Measurements from ENCODE around the gene MED14.
A peak's percentile ranks its signal among the peaks of the same experiment; 100 is the strongest.

MED14 gene

DNA sequence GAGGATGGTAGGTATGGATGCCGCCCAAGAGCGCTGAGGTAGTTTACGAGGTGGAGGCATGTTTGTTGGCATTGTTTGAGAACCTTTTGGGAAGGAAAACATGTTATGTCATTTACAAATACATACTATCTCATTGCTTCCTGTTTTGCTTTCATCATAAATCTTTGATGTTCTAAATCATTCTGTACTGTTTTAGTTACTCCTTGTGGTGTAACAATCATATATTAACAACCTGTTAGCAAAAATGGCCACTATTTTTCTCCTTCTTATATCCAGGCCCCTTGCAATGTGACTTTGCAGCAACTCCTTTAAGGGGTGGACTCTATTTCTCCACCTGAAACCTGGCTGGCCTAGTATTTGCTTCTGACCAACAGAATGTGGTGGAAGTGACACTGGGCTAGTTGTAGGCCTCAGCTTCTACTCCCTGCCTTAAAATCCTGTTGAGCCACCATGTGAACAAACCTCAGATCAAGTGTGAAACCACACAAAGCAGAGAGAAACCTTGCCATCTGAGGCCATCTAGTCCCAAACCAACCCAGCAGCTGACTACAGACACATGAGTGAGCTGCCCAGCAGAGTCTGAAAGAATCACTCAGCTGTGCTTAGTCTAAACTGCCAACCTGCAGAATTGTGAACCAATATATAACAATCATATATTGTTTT is 72.1 kb downstream of the MED14 start:
- DNase-seq, result no peak

DNA sequence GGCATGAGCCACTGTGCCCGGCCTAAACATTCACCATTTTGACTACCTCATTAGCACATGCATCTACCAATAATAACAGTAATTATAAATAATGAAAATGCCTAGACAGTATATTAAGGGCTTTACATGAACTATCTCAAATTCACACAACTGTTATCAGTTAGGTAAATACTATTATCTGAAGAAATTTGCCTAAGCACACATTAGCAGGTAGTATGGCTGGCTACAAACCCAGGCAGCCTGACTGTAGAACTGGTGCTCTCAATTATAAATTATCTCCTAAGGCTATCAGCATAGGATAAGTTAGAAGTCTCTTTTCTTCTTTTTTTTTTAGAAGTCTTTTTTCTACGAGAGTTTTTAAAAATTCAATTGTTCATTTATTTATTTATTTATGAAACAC is 73.9 kb downstream of the MED14 start:
- no peak for DNase-seq

DNA sequence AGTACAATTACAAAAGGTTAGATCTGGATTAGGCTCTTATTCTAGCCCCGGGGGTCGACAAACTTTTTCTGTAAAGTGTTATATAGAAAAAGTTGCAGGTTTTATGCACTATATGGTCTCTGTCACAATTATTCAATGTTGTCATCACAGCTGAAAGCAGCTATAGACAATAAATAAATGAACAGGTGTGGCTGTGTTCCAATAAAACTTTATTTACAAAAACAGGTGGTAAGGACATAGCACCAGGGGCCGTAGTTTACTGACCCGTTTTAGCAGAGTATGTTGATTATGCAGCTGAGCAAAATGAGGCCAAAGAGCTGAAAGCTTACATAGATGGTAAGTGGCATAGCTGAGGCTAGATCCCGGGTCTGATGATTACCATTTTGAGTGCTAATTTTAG is 75.0 kb downstream of the MED14 start:
- no peak for DNase-seq

DNA sequence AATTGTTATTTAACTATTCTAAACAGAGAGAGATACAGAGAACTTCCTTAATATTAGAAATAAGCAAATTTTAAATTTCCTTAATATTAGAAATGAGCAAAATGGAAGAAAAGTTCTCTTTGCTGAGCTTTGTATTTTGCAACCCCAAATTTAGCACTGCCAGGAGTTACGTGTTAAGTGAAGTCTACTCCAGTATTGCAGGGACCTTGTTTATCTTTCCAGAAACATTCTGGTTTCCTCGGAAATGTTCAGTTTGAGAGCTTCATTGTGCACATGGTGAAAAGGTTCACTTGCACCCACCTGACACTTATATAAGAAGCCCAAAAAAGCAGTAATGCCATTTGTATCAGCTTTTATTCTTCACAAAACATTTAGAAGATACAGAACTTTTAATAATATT is 81.8 kb downstream of the MED14 start:
- no peak for DNase-seq

DNA sequence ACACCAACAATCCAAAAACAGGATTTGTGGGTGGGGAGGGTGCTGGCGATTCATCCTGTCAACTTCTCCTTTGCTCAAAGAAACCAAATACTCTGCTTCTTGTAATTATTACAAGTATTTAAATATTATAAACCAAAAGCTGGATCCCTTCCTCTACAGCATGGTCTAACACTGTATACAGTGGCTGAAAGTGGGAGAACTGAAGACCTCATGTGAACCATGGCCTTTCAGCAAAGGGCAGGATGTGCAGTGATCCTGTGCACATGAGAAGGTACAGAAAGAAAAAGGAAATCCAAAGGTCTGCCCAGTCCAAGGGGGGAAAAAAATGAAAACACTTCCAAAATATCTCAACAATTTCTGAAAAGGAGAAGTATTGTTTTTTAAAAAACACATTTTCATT is 82.7 kb downstream of the MED14 start:
- DNase-seq, result no peak

DNA sequence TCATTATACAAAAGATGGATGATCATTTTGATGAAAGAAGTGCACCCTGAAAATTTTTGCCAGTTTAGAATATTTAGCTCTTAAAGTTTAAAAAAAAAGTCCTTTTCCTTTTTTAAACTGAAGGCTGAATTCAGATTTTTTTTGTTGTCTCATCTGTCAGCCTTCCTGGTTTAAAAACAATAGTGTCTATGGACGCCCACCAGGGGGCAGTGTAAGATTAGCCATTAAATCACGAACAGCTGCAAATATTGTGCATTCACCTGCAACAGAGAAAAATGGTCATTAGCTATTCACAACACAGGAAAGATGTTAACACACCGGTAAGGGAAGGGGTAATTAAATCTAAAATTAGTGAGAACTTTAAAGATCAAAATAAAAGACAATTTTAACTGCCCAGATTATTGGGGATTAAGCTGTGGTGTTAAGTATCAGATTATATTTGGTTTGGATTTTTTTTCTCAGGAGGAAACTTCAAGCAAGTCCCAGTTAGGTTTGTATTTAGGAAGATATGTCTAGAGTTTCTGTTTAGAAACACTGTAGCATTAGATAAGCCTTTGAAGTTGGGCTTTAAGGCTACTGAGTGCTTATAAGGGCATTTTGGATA is 83.6 kb downstream of the MED14 start:
- DNase-seq, result peak; percentile 75 to 78

DNA sequence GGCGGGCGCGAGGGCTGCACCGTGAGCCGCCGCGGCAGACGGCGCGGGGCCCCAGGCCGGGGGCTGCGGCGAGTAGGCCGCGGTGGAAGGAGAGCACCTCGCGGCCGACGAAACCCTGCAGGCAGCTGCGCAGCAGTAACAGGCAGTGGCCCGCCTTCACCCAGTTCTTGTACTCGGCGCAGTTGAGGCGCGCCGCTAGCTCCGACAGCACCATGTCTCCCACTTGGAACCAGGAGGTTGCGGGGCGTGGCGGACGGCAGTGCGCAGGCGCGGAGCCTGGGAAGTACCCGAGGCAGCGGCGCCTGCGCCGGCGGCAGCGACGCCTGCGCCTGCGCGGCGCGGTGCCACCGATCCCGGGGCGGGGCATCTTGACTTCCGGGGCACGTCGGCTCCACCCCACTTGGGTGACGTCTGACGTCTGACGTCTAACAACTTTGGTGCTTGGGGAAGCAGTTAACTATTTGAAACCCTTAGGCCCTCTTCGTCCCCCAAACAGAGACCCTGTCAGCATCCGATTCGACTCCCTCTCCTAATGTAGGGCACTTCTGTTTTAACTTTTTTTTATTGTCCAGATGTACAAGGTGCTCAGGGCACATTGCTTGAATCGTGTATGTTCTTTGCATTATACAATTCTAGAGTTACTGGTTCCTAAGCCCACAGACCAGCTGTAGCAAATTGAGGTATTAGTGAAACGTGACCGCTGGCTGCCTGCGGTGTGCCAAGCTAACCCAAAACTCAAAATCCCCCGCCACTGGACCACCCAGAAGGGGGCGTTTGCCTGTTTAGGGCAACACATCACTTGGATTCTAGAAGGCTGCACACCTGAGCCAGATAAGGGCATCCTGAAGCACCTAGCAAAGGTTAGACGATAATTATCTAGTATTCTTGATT is 87.8 kb downstream of the MED14 start, which contains the start of gene CXorf38:
TSS of gene CXorf38 (minus strand) at position 255 of the 891 bp plus-strand sequence. CDS start at position 214, 41 bp downstream.
- peak; percentile 89 to 90 for DNase-seq

- DNase-seq, result peak in 1 of 2 experiments; percentile 3
These were observed 88.6 kb downstream of the MED14 start for GRCh38 chrX:40646489-40647306.

DNA sequence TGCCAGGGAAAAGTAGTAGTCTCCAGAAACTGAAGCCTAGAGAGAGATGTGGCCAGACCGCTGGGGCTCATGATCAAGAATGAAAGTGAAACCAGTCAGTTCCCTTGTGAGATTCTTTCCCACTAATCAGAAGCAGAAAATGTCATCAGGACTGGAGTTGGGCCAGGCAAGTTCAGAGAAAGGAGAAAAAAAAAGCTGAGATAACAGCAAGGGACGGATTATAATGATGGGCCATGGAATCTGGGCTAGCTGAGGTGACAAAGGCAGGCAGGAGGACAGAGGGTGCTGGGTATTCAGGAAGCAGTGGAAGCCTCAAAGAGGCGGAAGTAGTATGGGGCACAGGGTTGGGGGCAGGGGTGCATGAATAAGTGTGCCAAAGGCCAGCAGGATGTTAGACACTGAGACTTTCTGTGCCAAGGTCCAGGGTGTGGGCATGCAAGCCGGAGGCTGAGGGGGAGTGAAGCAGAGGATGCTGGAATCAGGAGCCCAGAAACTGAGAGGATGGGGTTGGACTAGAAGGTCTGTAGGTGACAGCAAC is 90.5 kb downstream of the MED14 start:
- peak in 1 of 2 experiments; percentile 4 for DNase-seq

DNA sequence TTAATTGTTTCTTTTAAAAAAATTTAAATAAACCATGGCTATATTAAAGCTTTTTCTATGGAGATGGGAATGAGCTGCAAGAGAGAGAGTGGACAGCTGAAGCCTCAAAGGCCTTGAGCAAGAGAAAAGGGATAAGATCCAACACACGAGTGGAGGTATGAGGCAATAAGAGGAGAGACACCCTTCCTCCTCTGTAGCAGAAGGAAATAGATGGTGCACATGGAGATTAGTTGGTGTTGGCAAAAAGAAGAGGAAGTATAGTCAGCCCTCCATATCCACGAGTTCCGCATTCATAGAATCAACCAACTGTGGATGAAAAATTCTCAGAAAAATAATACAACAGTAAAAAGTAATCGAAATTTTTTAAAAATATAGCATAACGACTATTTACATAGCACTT is 91.2 kb downstream of the MED14 start:
- DNase-seq, result no peak

GRCh38 chrX:40637687-40638086 is 97.7 kb downstream of the MED14 start:
- DNase-seq, result no peak

DNA sequence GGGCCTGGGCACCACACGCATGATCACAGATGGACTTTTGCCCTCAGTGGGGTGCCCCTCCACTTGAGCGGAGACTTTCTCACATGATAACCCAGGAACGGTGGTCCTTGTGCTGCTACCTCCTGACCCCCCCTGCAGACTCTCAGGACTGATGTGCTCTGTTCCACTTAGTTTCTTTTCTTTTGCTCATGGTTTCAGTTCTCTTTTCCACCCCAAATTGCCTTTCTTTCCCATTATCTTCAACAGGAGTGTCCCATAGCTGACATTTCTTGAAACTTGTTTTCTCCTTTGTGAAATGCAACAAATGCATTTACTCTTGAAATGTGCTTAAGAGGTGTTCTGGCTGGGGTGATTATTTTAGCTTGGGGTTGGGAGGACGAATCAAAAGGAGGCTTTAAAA is 103.1 kb downstream of the MED14 start:
- no peak for DNase-seq

DNA sequence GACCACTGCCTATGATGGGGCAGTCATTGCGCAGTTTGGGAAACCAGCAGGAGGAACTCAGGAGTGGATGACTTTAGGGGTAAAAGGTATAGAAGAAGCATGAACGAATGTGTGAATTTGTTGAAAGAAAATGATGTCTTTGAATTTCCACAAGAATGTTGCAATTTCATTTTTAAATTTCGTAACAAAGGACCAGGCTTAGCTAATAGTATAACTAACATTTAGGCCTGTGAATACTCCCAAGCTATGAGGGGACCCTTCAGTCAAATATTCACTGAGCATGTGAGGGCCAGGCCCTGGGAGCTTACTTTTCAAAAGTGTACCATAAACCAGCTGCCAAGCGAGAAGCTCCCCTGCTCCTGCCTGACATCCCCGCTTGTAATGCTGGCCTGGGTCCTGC is 106.8 kb downstream of the MED14 start:
- no peak for DNase-seq

DNA sequence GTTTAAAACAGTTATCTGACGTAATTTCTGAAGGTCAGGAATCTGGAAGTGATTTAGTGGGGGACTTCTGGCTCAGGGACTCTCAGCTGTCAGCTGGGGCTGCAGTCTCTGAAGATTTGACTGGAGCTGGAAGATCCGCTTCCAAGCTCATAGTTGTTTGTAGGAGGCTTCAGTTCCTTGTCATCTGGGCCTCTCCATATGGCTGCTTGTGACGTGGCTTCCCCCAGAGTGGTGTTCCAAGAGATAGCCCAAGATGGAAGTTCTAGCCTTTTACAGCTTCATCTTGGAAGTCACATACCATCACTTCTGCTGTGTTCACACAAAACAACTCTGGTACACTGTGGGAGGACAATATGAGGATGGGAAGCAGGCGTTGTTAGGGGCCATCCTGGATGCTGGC is 110.0 kb downstream of the MED14 start:
- no peak for DNase-seq

DNA sequence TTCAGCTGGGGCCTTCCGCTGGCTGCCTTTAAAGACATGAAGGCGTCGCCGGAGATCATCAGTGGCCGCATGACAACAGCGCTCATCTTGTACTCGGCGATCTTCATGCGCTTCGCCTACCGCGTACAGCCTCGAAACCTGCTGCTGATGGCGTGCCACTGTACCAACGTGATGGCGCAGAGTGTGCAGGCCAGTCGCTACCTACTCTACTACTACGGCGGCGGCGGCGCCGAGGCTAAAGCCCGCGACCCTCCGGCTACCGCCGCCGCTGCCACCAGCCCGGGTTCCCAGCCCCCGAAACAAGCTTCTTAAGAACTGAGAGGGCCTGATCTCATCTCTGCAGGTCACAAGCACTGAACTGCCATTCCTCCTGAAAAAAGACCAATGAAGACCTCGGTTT is 111.7 kb downstream of the MED14 start:
- no peak for DNase-seq

GRCh38 chrX:40623139-40623536 is 112.2 kb downstream of the MED14 start, which contains the start of gene MPC1L:
MPC1L (plus strand) TSS chrX:40623428; CDS start chrX:40623566, 138 bp downstream.
- no peak for DNase-seq

- DNase-seq, result no peak
These were observed 112.7 kb downstream of the MED14 start for GRCh38 chrX:40622479-40623138.

DNA sequence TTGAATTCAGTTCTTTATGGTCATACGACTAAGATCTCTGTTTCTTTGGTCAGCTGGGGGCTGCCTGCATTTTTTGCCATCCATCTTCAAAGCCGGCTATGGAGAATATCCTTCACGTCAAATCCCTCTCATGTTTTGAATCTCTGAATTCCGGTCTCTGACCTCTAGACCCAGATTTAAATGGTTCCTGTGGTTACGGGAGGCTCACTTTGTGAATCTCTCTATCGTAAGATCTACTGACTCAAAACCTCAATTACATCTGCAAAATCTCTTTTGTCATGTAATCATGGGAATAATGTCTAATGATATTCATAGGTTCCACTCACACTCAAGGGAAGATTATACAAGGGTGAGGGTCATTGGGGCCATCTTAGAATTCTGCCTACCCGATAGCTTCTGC is 117.8 kb downstream of the MED14 start:
- DNase-seq, result no peak

- no peak for DNase-seq
These were observed 119.4 kb downstream of the MED14 start for GRCh38 chrX:40615976-40616375.

GRCh38 chrX:40612511-40612910 is 122.8 kb downstream of the MED14 start:
- DNase-seq, result no peak

DNA sequence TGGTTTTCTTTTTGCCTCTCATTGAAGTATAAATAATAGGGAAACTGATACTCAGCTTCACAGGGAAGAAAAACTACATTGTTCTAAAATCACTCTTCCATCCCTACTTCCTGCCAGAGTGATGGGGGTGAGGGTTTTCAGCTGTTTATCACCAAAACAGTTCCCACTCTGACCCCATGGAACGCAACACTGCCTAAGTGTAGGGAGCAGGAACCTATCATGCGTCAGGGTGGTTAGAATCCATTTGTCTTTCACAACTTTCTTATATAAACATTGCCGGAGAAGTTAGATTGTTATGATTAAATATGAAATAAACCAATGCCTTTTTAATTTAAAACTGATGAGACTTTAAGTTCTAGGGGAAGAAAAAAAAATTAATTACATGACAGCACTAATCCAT is 128.0 kb downstream of the MED14 start:
- DNase-seq, result no peak

GRCh38 chrX:40603446-40603845 is 131.9 kb downstream of the MED14 start:
- DNase-seq, result no peak

Measured in NCI-H2081 (cell line).